ENCODE results near the gene SRCIN1. TPM values are rescaled to one million over a fixed set of nuclear protein-coding genes. Genes with fewer than 3 reads are reported as not detected.

Gene SRCIN1
- total and polyA plus RNA-seq, 2 donors (not counting 1 experiment from before 2014, with no cell fraction given), result 0.44 to 1.1 TPM

DNA sequence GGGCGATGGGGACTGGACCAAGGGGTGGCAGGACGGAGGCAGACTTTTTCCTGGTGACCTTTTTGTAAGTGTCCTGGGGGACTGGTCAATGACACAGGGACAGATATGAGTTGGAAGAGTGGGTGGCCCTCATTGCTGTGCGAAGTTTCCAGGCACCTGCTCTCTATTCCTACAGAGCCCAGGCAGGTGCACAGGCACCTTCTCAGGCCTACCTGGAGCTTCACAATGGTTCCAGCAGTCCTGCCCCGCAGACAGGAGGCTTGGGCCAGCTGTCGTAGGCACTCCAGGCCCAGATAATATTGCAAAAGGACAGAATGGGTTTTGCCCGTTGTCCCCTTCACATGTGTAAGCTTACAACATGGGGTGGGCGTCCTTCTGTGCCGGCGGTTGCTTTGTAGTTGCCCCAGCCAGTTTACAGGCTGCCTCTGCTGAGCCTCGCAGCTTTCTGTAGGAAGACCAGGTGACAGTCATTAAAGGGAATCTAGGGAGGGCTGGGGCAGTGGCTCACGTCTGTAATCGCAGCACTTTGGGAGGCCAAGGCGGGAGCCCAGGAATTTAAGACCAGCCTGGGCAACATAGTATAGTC is 93.2 kb downstream of the SRCIN1 start:
- H3K27me3 Mint-ChIP-seq, result peaks cover 50% of the 10 kb centered on the region
- whole genome bisulfite sequencing (ENCODE audit: insufficient coverage), result 88% methylated on average over 9 of the region's 13 CpGs
- no peak overlapping the region for H3K4me2 ChIP-seq (replicated peaks; ENCODE audit: low read depth, low read length, poor library complexity, severe bottlenecking)
- POLR2A ChIA-PET, result no interaction called here
- ATAC-seq (ENCODE audit: low read depth), result no peak
- CTCF ChIA-PET, result no interaction called here
- intact Hi-C loops (cut with micrococcal nuclease), result no loop called here
- peaks cover 0 to 27% (median 3%) of the 10 kb centered on the region in 4 experiments for H3K27me3 ChIP-seq (replicated peaks in 1 of 4; ENCODE audit: control extremely low read depth in 1 of 4, control insufficient read depth in 3 of 4, insufficient read depth in 4 of 4, low read length in 3 of 4)
- H3K27ac ChIP-seq (ENCODE audit: low read length in 2 of 2), result no peak overlapping the region
- H3K4me1 ChIP-seq (ENCODE audit: control insufficient read depth in 2 of 2, insufficient read depth in 2 of 2, low read length in 2 of 2), result peaks cover 5 to 6% of the 10 kb centered on the region in 2 donors
- no peaks in the 10 kb centered on the region for H4K20me1 ChIP-seq (ENCODE audit: control insufficient read depth, insufficient read depth, low read length, poor library complexity, severe bottlenecking)
- H2AFZ ChIP-seq (ENCODE audit: insufficient read depth, low read depth, low read length, poor library complexity, severe bottlenecking), result no peak overlapping the region
- no peak overlapping the region for H3K4me3 Mint-ChIP-seq
- no peaks in the 10 kb centered on the region for H3K79me2 ChIP-seq (ENCODE audit: control insufficient read depth, insufficient read depth, low read length)
- no peak for DNase-seq
- no peak overlapping the region for H3K27ac Mint-ChIP-seq
- no peaks in the 10 kb centered on the region for H3K9me3 Mint-ChIP-seq (ENCODE audit: insufficient read depth)
- no peaks in the 10 kb centered on the region for H3K36me3 ChIP-seq (replicated peaks in 1 of 2; ENCODE audit: control extremely low read depth in 1 of 2, control insufficient read depth in 1 of 2, extremely low read depth in 1 of 2, insufficient read depth in 2 of 2, low read length in 1 of 2)
- H3K4me3 ChIP-seq (ENCODE audit: control extremely low read depth in 1 of 5, extremely low read depth in 1 of 5, insufficient read depth in 1 of 5, low read depth in 2 of 5, low read length in 4 of 5), result no peak overlapping the region
- TF ChIP-seq, protein P1, sequence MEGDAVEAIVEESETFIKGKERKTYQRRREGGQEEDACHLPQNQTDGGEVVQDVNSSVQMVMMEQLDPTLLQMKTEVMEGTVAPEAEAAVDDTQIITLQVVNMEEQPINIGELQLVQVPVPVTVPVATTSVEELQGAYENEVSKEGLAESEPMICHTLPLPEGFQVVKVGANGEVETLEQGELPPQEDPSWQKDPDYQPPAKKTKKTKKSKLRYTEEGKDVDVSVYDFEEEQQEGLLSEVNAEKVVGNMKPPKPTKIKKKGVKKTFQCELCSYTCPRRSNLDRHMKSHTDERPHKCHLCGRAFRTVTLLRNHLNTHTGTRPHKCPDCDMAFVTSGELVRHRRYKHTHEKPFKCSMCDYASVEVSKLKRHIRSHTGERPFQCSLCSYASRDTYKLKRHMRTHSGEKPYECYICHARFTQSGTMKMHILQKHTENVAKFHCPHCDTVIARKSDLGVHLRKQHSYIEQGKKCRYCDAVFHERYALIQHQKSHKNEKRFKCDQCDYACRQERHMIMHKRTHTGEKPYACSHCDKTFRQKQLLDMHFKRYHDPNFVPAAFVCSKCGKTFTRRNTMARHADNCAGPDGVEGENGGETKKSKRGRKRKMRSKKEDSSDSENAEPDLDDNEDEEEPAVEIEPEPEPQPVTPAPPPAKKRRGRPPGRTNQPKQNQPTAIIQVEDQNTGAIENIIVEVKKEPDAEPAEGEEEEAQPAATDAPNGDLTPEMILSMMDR (IDR thresholded peaks at IDR 0.05), result no peak
- no peak for TF ChIP-seq EZH2 (IDR thresholded peaks at IDR 0.05; ENCODE audit: borderline replicate concordance, insufficient read depth, low read depth, low read length, poor library complexity, severe bottlenecking)
- H3K9ac ChIP-seq (ENCODE audit: low read length), result no peak overlapping the region
- peaks cover 0 to 6% (median 0%) of the 10 kb centered on the region in 3 donors for H3K9me3 ChIP-seq (ENCODE audit: control extremely low read depth in 1 of 3, control insufficient read depth in 2 of 3, insufficient read depth in 1 of 3, low read length in 2 of 3)
- peaks cover 15% of the 10 kb centered on the region for H3K4me1 Mint-ChIP-seq

DNA sequence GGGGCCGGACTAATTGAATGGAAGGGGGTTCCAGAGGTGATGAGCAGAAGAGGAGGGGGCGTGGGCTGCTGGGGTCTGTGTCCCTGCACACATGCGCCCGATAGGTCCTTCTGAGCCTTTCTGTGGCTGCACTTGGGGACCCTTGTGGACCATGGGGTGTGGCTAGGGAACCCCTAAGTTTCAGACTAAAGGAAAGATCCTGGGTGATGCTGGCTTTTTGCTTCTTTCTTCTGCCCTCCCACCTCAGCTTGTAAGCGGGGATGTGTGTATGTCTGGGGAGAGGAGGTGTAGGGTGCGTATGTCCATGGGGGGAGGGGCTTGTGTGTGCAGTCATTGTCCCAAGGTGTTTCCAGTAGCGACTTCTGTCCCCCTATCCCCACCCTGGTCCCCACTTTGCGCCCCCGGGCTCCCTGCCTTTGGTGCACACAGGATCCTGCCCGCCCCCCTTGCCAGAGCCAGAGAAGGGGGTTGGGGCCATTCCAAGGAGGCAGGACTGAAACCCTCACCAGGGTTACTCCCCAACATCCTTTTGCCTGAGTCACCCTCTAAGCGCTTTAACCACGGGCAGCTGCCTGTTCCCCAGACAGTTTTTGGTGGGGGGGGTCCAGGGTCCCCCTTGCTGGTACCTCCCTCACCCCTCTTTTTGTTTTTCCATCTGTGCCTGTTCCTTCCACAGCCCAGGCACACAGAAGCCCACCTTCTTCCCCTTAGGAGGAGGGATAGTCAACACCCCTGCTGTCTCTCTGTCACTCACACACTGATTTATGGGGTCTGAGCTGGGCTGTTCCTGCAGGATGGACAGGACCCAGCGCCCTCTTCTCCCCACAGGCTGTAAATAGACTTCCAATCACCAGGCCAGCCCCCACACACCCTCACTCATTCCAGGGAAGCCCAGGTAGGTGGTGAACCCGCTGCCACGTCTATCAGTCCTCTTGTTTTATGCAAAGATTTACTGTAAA is 94.3 kb downstream of the SRCIN1 start:
- TF ChIP-seq EZH2 (IDR thresholded peaks at IDR 0.05; ENCODE audit: borderline replicate concordance, insufficient read depth, low read depth, low read length, poor library complexity, severe bottlenecking), result no peak
- TF ChIP-seq, protein P1 (IDR thresholded peaks at IDR 0.05), result no peak
- H3K4me1 ChIP-seq (ENCODE audit: control insufficient read depth in 2 of 2, insufficient read depth in 2 of 2, low read length in 2 of 2), result peaks cover 5 to 6% of the 10 kb centered on the region in 2 donors
- DNase-seq (no peak), ATAC-seq (ENCODE audit: low read depth) (no peak)
- Mint-ChIP-seq H3K27me3 (peaks cover 50% of the 10 kb centered on the region), H3K9me3 (ENCODE audit: insufficient read depth) (no peaks in the 10 kb centered on the region), H3K4me1 (peaks cover 15% of the 10 kb centered on the region), H3K4me3 (peak overlapping the region; percentile 60), H3K27ac (no peak overlapping the region)
- H3K27ac ChIP-seq (ENCODE audit: low read length in 2 of 2), result no peak overlapping the region
- H3K9me3 ChIP-seq (ENCODE audit: control extremely low read depth in 1 of 3, control insufficient read depth in 2 of 3, insufficient read depth in 1 of 3, low read length in 2 of 3), result peaks cover 0 to 6% (median 0%) of the 10 kb centered on the region in 3 donors
- H3K4me3 ChIP-seq (ENCODE audit: control extremely low read depth in 1 of 5, extremely low read depth in 1 of 5, insufficient read depth in 1 of 5, low read depth in 2 of 5, low read length in 4 of 5), result no peak overlapping the region
- H3K36me3 ChIP-seq (replicated peaks in 1 of 2; ENCODE audit: control extremely low read depth in 1 of 2, control insufficient read depth in 1 of 2, extremely low read depth in 1 of 2, insufficient read depth in 2 of 2, low read length in 1 of 2), result no peaks in the 10 kb centered on the region
- peaks cover 0 to 28% (median 3%) of the 10 kb centered on the region in 4 experiments for H3K27me3 ChIP-seq (replicated peaks in 1 of 4; ENCODE audit: control extremely low read depth in 1 of 4, control insufficient read depth in 3 of 4, insufficient read depth in 4 of 4, low read length in 3 of 4)
- 92% methylated on average over 4 of the region's 15 CpGs for WGBS (ENCODE audit: insufficient coverage)
- no peak overlapping the region for H3K9ac ChIP-seq (ENCODE audit: low read length)
- ChIA-PET POLR2A (no interaction called here), CTCF (no interaction called here)
- H3K79me2 ChIP-seq (ENCODE audit: control insufficient read depth, insufficient read depth, low read length), result no peaks in the 10 kb centered on the region
- no peak overlapping the region for H3K4me2 ChIP-seq (replicated peaks; ENCODE audit: low read depth, low read length, poor library complexity, severe bottlenecking)
- intact Hi-C loops (cut with micrococcal nuclease), result no loop called here
- H4K20me1 ChIP-seq (ENCODE audit: control insufficient read depth, insufficient read depth, low read length, poor library complexity, severe bottlenecking), result no peaks in the 10 kb centered on the region
- no peak overlapping the region for H2AFZ ChIP-seq (ENCODE audit: insufficient read depth, low read depth, low read length, poor library complexity, severe bottlenecking)

Data from B cell (primary cell).